Cardiac muscle cell (in vitro differentiated cells and primary cell): Measurements from ENCODE around the gene ZNF763. TPM values are rescaled to one million over a fixed set of nuclear protein-coding genes. Genes with fewer than 3 reads are reported as not detected.
"Not testable (repeated sequence)": the region's sequence is repeated elsewhere in the genome, so short reads cannot be mapped to it uniquely, and the experiment has no call there.

Experiments used
- DNase-seq, 2 donors: peaks; one replicate each; pipeline versions ENCODE4 v3.0.0 to v3.0.0-alpha.2; 2010 to 2017; ENCODE audit warnings: low read depth in 1 of 2, low spot score in 1 of 2
- H3K27ac ChIP-seq: fragments of 200-600 bp; sonication (generic); 2 replicates; pipeline ENCODE4 v1.5.1; 2016
- H3K27me3 ChIP-seq: fragments of 200-600 bp; sonication (generic); 2 replicates; pipeline ENCODE4 v1.6.0; 2016; ENCODE audit warnings: control low read depth
- H3K36me3 ChIP-seq: fragments of 200-600 bp; sonication (generic); 2 replicates; pipeline ENCODE4 v1.5.1; 2016; ENCODE audit warnings: control low read depth
- H3K4me1 ChIP-seq: fragments of 200-600 bp; sonication (generic); 2 replicates; pipeline ENCODE4 v1.8.1; 2017; ENCODE audit warnings: low read depth, mild to moderate bottlenecking, mixed run types
- H3K4me3 ChIP-seq: fragments of 200-600 bp; sonication (generic); 2 replicates; pipeline ENCODE4 v1.5.1; 2016; ENCODE audit warnings: mild to moderate bottlenecking
- H3K9me3 ChIP-seq: fragments of 200-600 bp; sonication (generic); 2 replicates; pipeline ENCODE4 v1.5.1; 2017; ENCODE audit warnings: low read depth, mild to moderate bottlenecking, control low read depth
- CTCF ChIP-seq: IDR thresholded peaks from 2 replicates; pipeline ENCODE4 v1.5.1; 2012; ENCODE audit warnings: low read depth, mild to moderate bottlenecking, low read length
- polyA plus RNA-seq: library from polyadenylated mRNA; unstranded; fragments of >200 nt; fragmentation: Nextera tagmentation; extraction: Ambion mirVana; gene quantifications from 2 replicates; pipeline ENCODE4 v1.2.1, GENCODE V29; 2016
- total RNA-seq: library from RNA; depleted of rRNA; stranded (reverse); fragments of >200 nt; gene quantifications from 2 replicates; pipeline ENCODE4 v1.2.3, GENCODE V29; 2016

ZNF763 gene
- total and polyA plus RNA-seq, 2 experiments from 2014 or later: 4.6 to 5.2 TPM

DNA sequence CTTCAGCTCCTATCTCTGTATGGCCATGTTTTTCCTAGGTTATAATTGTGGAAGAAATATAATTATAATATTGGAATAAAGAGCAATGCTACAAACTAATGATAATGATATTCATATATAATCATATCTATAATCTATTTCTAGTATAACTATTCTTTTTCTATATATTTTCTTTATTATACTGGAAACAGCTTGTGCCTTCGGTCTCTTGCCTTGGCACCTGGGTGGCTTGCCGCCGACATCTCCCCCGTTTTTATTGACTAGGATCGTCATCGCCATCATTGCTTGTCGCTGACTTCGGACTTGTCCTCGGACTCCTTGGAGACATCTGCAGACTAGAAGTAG, 24.2 kb downstream of the ZNF763 start:
- no peak overlapping the region for H3K4me3 ChIP-seq
- no peak for TF ChIP-seq CTCF
- no peak overlapping the region for H3K27ac ChIP-seq
- no peak for DNase-seq
- no peaks in the 10 kb centered on the region for H3K27me3 ChIP-seq
- H3K9me3 ChIP-seq: no peaks in the 10 kb centered on the region
- H3K36me3 ChIP-seq: no peaks in the 10 kb centered on the region
- H3K4me1 ChIP-seq: no peaks in the 10 kb centered on the region

DNA sequence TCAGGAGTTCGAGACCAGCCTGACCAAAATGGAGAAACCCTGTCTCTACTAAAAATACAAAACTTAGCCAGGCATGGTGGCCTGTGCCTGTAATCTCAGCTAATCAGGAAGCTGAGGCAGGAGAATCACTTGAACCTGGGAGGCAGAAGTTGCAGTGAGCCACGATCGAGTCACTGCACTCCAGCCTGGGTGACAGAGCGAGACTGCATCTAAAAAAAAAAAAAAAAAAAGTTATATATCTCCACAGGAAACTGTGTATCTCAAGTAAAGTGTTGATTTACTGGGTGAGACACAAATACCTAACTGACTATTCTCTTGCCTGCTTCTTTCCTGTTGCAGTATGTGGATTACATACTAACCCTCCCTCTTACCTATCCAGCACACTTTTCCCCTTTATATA, 27.1 kb downstream of the ZNF763 start:
- not testable (repeated sequence) for DNase-seq, H3K27me3 ChIP-seq, H3K9me3 ChIP-seq, H3K4me1 ChIP-seq, H3K4me3 ChIP-seq, H3K36me3 ChIP-seq, H3K27ac ChIP-seq

GRCh38 chr19:11995174-11995573, 30.3 kb downstream of the ZNF763 start:
- Histone ChIP-seq H3K9me3 (no peaks in the 10 kb centered on the region), H3K36me3 (no peaks in the 10 kb centered on the region), H3K27ac (peak overlapping the region; percentile 6), H3K4me1 (no peaks in the 10 kb centered on the region), H3K4me3 (no peak overlapping the region), H3K27me3 (no peaks in the 10 kb centered on the region)
- peak in 1 of 2 donors; percentile 79 for DNase-seq
- TF ChIP-seq CTCF: no peak

DNA sequence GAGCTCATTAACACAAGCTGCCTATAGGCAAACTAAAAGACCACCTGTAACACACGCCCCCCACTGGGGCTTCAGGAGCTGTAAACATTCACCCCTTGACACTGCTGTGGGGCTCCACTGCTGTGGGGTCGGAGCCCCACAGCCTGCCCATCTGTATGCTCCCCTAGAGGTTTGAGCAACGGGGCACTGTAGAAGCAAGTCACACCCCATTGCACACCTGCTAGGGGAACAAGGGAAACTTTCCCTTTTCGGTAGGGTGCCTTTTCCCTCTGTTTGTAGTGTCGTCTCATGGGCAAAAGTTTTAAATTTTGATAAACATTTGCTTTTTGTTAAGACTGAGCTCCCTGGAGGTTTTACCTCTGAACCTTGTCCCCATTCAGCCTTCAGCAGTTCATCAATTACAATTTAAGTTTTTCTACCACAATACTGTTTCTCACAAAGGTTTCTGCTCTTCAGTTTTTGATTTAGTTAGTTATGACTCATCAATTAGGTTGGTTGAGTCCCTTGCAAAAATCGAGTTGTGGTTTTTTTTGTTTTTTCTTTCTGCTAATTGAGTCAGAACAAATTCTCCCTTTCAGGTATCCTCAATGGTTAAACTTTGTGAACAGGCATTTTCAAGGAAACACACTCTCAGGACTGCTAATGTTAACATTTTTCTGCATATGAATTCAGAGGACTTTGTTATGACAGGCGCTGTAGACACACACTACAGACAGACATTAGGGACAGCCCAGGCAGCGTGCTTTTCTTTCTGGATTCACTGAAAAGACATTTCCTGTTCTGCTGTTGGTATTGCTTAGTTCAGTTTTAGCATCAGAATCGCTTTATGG, 35.5 kb downstream of the ZNF763 start:
- H3K4me1 ChIP-seq: no peaks in the 10 kb centered on the region
- H3K36me3 ChIP-seq: no peaks in the 10 kb centered on the region
- no peaks in the 10 kb centered on the region for H3K27me3 ChIP-seq
- no peaks in the 10 kb centered on the region for H3K9me3 ChIP-seq
- no peak for TF ChIP-seq CTCF
- H3K27ac ChIP-seq: no peak overlapping the region
- no peak for DNase-seq
- no peak overlapping the region for H3K4me3 ChIP-seq

GRCh38 chr19:12015015-12015752, 50.3 kb downstream of the ZNF763 start:
- H3K36me3 ChIP-seq: peaks cover 29% of the 10 kb centered on the region
- no peak for DNase-seq
- H3K4me1 ChIP-seq: no peaks in the 10 kb centered on the region
- H3K27me3 ChIP-seq: no peaks in the 10 kb centered on the region
- no peak overlapping the region for H3K4me3 ChIP-seq
- H3K27ac ChIP-seq: no peak overlapping the region
- no peak for TF ChIP-seq CTCF
- peaks cover 18% of the 10 kb centered on the region for H3K9me3 ChIP-seq

GRCh38 chr19:12015753-12016116, 50.9 kb downstream of the ZNF763 start:
- TF ChIP-seq CTCF: no peak
- H3K9me3 ChIP-seq: peaks cover 18% of the 10 kb centered on the region
- DNase-seq: no peak
- H3K36me3 ChIP-seq: peaks cover 29% of the 10 kb centered on the region
- H3K4me3 ChIP-seq: no peak overlapping the region
- H3K27ac ChIP-seq: no peak overlapping the region
- H3K4me1 ChIP-seq: no peaks in the 10 kb centered on the region
- no peaks in the 10 kb centered on the region for H3K27me3 ChIP-seq
